DND-41 (cell line): Measurements from ENCODE around the gene DGKA.
"Not testable (repeated sequence)": the region's sequence is repeated elsewhere in the genome, so short reads cannot be mapped to it uniquely, and the experiment has no call there.

Experiments used
- ATAC-seq: fragments of 200-7000 bp; cut with Tn5 transposase; 3 replicates; pipeline ENCODE4 v1.9.1; 2021; ENCODE audit warnings: low read depth; ENCODE audit not compliant: insufficient read depth
- DNase-seq: peaks from one replicate; pipeline ENCODE4 v3.0.0-alpha.2; 2020
- H2AFZ ChIP-seq: 2 replicates; pipeline ENCODE4 v1.6.0; 2012; ENCODE audit warnings: low read depth, low read length
- H3K27ac ChIP-seq: 2 replicates; pipeline ENCODE4 v1.5.1; 2012; ENCODE audit warnings: low read length, inconsistent platforms
- H3K27me3 ChIP-seq: fragments of 200-600 bp; sonication (generic); 2 replicates; pipeline ENCODE4 v1.6.0; 2012; ENCODE audit warnings: low read length, mild to moderate bottlenecking, inconsistent platforms; ENCODE audit not compliant: insufficient read depth, poor library complexity
- H3K36me3 ChIP-seq: 2 replicates; pipeline ENCODE4 v1.5.1; 2012; ENCODE audit warnings: low read length, inconsistent platforms; ENCODE audit not compliant: insufficient read depth
- H3K4me1 ChIP-seq: 2 replicates; pipeline ENCODE4 v1.5.1; 2012; ENCODE audit warnings: mild to moderate bottlenecking, low read length; ENCODE audit not compliant: insufficient read depth
- H3K4me2 ChIP-seq: 2 replicates; pipeline ENCODE4 v1.6.0; 2012; ENCODE audit warnings: mild to moderate bottlenecking, moderate library complexity, low read length, inconsistent platforms; ENCODE audit not compliant: insufficient read depth
- H3K4me3 ChIP-seq, 2 experiments: fragments of 200-600 bp in 1 of 2; shearing (Covaris generic) in 1 of 2; 2 replicates each; pipeline ENCODE4 v1.5.1; 2012 to 2016; ENCODE audit warnings: inconsistent platforms in 2 of 2, low read length in 2 of 2, mild to moderate bottlenecking in 2 of 2, low read depth in 1 of 2, moderate library complexity in 1 of 2
- H3K79me2 ChIP-seq: 2 replicates; pipeline ENCODE4 v1.6.0; 2012; ENCODE audit warnings: low read length, inconsistent platforms; ENCODE audit not compliant: insufficient read depth
- H3K9ac ChIP-seq: 2 replicates; pipeline ENCODE4 v1.6.0; 2012; ENCODE audit warnings: low read depth, mild to moderate bottlenecking, inconsistent platforms, low read length, moderate library complexity
- H3K9me3 ChIP-seq: 2 replicates; pipeline ENCODE4 v1.5.1; 2012; ENCODE audit warnings: low read length, moderate library complexity, mild to moderate bottlenecking, inconsistent platforms; ENCODE audit not compliant: insufficient read depth, severe bottlenecking
- H4K20me1 ChIP-seq: 2 replicates; pipeline ENCODE4 v1.6.0; 2012; ENCODE audit warnings: low read length; ENCODE audit not compliant: insufficient read depth
- EZH2 ChIP-seq: IDR thresholded peaks from 3 replicates; pipeline ENCODE4 v1.6.1; 2012; ENCODE audit warnings: borderline replicate concordance, low read depth, mild to moderate bottlenecking, moderate library complexity, low read length, inconsistent platforms; ENCODE audit not compliant: severe bottlenecking
- TF ChIP-seq, protein P1 (sequence below): IDR thresholded peaks from 2 replicates; pipeline ENCODE4 v1.5.1; 2012; ENCODE audit warnings: borderline replicate concordance, low read length, moderate library complexity, mild to moderate bottlenecking; ENCODE audit not compliant: poor library complexity, severe bottlenecking; ENCODE audit errors: extremely low read depth

DGKA gene

DNA sequence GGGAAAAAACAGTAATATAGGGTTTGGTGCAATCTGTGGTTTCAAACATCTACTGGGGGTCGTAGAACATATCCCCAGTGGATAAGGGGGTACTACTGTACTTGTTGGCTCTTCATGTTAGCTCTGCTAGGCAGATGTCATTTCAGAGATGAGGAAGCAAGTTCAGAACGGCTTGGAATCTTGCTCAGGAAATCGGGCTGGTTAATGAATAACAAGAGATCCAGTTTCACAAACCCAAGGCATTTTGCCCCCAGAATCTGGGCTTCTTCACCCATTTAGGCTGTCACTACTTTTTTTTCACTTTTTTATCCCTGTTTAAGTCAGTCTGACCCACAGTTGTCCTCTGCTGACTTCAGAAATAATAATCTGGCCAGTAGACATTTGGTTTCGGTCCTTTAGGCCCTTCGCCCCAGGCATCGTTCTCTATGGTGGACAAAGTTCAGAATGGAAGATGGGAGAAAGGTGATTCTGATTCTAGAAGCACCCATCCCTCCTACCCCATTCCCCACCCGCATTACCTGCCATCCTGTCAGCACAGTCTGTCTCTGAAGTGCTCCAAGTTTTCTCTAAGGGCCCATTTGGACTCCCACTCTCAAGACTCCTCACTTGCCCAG is 70.6 kb downstream of the DGKA start:
- Histone ChIP-seq H3K27ac (no peak overlapping the region), H4K20me1 (no peaks in the 10 kb centered on the region), H3K4me1 (no peaks in the 10 kb centered on the region), H3K9ac (no peak overlapping the region), H3K79me2 (no peaks in the 10 kb centered on the region), H2AFZ (no peak overlapping the region), H3K4me2 (no peak overlapping the region), H3K4me3 (no peak overlapping the region), H3K27me3 (no peaks in the 10 kb centered on the region), H3K36me3 (no peaks in the 10 kb centered on the region), H3K9me3 (no peaks in the 10 kb centered on the region)
- DNase-seq = no peak
- no peak for TF ChIP-seq EZH2
- TF ChIP-seq, protein P1, sequence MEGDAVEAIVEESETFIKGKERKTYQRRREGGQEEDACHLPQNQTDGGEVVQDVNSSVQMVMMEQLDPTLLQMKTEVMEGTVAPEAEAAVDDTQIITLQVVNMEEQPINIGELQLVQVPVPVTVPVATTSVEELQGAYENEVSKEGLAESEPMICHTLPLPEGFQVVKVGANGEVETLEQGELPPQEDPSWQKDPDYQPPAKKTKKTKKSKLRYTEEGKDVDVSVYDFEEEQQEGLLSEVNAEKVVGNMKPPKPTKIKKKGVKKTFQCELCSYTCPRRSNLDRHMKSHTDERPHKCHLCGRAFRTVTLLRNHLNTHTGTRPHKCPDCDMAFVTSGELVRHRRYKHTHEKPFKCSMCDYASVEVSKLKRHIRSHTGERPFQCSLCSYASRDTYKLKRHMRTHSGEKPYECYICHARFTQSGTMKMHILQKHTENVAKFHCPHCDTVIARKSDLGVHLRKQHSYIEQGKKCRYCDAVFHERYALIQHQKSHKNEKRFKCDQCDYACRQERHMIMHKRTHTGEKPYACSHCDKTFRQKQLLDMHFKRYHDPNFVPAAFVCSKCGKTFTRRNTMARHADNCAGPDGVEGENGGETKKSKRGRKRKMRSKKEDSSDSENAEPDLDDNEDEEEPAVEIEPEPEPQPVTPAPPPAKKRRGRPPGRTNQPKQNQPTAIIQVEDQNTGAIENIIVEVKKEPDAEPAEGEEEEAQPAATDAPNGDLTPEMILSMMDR = no peak
- ATAC-seq = no peak

DNA sequence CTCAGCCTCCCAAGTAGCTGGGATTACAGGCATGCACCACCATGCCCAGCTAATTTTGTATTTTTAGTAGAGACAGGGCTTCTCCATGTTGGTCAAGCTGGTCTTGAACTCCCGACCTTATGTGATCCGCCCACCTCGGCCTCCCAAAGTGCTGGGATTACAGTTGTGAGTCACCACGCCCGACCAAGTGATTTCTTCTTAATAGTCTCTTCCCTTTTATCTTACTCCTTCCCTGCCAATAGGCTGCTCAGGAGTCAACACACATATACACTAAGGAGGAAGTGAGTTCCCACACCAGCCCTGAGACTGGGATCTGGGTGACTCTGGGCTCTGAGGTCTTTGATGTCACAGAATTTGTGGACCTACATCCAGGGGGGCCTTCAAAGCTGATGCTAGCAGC is 72.4 kb downstream of the DGKA start:
- not testable (repeated sequence) for H2AFZ ChIP-seq, H3K4me2 ChIP-seq, H3K9me3 ChIP-seq, ATAC-seq, H3K36me3 ChIP-seq, H3K9ac ChIP-seq, DNase-seq, H3K79me2 ChIP-seq, H3K27me3 ChIP-seq, H3K4me3 ChIP-seq, H3K4me1 ChIP-seq, H3K27ac ChIP-seq, H4K20me1 ChIP-seq
